GM18508 (cell line): ENCODE measurements around the gene ZBTB12.
"Not testable (repeated sequence)": the region's sequence is repeated elsewhere in the genome, so short reads cannot be mapped to it uniquely, and the experiment has no call there.

Source experiments
- ATAC-seq: cut with Tn5 transposase; IDR thresholded peaks from one replicate; pipeline ENCODE4 v1.9.1; 2021; ENCODE audit warnings: moderate number of reproducible peaks; ENCODE audit not compliant: insufficient read depth, unreplicated experiment

Gene ZBTB12

DNA sequence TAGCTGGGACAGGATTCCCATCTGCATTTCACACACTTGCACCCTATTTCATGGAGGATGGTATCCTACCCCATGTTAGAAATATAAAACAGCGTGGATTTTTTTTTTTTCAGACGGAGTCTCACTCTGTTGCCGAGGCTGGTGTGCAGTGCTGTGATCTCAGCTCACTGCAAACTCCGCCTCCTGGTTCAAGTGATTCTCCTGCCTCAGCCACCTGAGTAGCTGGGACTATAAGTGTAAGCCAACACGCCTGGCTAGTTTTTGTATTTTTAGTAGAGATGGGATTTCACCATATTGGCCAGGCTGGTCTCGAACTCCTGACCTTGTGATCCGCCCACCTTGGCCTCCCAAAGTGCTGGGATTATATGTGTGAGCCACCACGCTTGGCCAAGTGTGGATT, 44.1 kb downstream of the ZBTB12 start:
- not testable (repeated sequence) for ATAC-seq

DNA sequence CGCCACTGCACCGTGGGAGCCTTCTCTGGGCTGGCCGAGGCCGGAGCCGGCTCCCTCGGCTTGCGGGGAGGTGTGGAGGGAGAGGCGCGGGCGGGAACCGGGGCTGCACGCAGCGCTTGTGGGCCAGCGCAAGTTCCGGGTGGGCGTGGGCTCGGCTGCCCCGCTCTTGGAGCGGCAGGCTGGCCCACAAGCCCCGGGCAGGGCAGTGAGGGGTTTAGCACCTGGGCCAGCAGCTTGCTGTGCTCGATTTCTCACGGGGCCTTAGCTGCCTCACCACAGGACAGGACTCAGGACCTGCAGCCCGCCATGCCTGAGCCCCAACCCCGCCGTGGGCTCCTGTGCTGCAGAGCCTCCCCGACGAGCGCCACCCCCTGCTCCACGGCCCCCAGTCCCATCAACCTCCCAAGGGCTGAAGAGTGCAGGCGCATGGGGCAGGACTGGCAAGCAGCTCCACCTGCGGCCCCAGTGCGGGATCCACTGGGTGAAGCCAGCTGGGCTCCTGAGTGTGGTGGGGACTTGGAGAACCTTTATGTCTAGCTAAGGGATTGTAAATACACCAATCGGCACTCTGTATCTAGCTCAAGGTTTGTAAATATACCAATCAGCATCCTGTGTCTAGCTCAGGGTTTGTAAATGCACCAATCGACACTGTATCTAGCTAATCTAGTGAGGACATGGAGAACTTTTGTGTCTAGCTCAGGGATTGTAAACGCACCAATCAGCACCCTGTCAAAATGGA, 49.7 kb downstream of the ZBTB12 start:
- ATAC-seq = not testable (repeated sequence)

DNA sequence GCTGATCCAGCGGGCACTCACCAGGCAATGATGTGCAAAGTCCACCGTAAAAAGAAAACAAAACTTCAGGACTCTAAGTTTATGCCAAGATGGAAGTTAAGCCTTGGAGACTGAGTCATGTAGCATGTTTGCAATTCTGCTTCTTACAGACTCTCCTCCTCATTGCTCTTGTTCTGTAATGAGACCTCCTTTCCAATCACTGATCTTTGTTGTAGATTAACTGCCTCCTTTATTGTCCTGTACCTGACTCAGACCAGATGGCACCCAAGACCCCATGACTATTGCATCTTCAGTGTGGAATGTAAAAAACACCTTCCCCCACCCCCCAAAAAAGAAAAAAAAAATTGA, 50.4 kb downstream of the ZBTB12 start:
- ATAC-seq = no peak

DNA sequence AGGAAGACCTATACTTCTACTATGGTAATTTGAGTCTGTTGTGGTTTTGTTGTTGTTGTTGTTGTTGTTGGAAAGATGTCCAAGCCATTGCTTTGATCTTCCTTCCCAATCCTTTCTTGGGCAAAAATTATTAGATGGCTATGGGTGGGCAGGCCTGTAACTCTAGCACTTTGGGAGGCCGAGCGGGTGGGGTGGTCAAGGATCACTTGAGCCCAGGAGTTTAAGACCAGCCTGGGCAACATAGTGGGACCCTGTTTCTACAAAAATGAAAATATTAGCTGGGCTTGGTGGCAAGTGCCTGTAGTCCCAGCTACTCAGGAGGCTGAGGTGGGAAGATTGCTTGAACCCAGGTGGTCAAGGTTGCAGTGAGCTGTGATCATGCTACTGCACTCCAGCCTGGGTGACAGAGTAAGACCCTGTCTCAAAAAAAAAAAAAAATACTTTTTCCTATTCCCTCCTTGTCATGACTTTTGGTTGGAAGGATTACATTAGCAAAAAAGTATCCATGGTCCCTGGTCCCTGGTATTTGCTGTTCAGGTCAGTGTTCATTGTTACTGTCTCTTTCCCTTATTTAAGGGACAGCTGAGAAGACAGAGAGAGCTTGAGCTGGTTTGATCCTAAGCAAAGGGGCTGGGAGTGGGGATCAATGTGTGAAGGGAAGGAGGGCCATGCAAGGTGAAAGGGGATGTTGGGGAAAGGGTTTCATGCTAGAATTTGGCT, 51.0 kb downstream of the ZBTB12 start:
- no peak for ATAC-seq
